HEK293 (cell line): Measurements from ENCODE around the gene GASK1B.

Source experiments
- CTCF ChIP-seq: fragments of 450-650 bp; formaldehyde crosslinking; IDR thresholded peaks from 2 replicates; pipeline ENCODE4 v1.5.1; 2016; ENCODE audit warnings: missing biosample characterization, missing genetic modification characterization
- GLIS2 ChIP-seq: fragments of 450-650 bp; formaldehyde crosslinking; IDR thresholded peaks from 2 replicates; pipeline ENCODE4 v1.5.1; 2016; ENCODE audit warnings: missing biosample characterization, missing genetic modification characterization
- MZF1 ChIP-seq: fragments of 450-650 bp; formaldehyde crosslinking; IDR thresholded peaks from 2 replicates; pipeline ENCODE4 v1.5.1; 2017; ENCODE audit warnings: missing biosample characterization, missing genetic modification characterization, borderline replicate concordance
- PRDM6 ChIP-seq: fragments of 450-650 bp; formaldehyde crosslinking; IDR thresholded peaks from 2 replicates; pipeline ENCODE4 v1.5.1; 2017; ENCODE audit warnings: missing biosample characterization, missing genetic modification characterization
- TCF7L2 ChIP-seq: IDR thresholded peaks from 2 replicates; pipeline ENCODE4 v1.6.1; 2011; ENCODE audit warnings: low read depth, mild to moderate bottlenecking, inconsistent platforms, low read length, moderate library complexity, borderline replicate concordance
- ZNF202 ChIP-seq: fragments of 450-650 bp; formaldehyde crosslinking; IDR thresholded peaks from 2 replicates; pipeline ENCODE4 v1.5.1; 2016; ENCODE audit warnings: missing biosample characterization, missing genetic modification characterization, borderline replicate concordance
- ZNF692 ChIP-seq: fragments of 450-650 bp; formaldehyde crosslinking; IDR thresholded peaks from 2 replicates; pipeline ENCODE4 v1.5.1; 2016; ENCODE audit warnings: missing biosample characterization, missing genetic modification characterization
- ZNF843 ChIP-seq: fragments of 450-650 bp; formaldehyde crosslinking; IDR thresholded peaks from 2 replicates; pipeline ENCODE4 v1.5.1; 2016; ENCODE audit warnings: missing biosample characterization, missing genetic modification characterization
- TF ChIP-seq, protein P1 (sequence below): fragments of 450-650 bp; IDR thresholded peaks from 2 replicates; pipeline ENCODE4 v1.5.1; 2018; ENCODE audit warnings: missing biosample characterization, missing genetic modification characterization
- TF ChIP-seq, protein P2 (sequence below): fragments of 450-650 bp; formaldehyde crosslinking; IDR thresholded peaks from 2 replicates; pipeline ENCODE4 v1.5.1; 2017; ENCODE audit warnings: missing biosample characterization, mild to moderate bottlenecking, missing genetic modification characterization, moderate library complexity
- TF ChIP-seq, protein P3 (sequence below): fragments of 450-650 bp; formaldehyde crosslinking; IDR thresholded peaks from 2 replicates; pipeline ENCODE4 v1.5.1; 2016; ENCODE audit warnings: missing biosample characterization, missing genetic modification characterization

DNA sequence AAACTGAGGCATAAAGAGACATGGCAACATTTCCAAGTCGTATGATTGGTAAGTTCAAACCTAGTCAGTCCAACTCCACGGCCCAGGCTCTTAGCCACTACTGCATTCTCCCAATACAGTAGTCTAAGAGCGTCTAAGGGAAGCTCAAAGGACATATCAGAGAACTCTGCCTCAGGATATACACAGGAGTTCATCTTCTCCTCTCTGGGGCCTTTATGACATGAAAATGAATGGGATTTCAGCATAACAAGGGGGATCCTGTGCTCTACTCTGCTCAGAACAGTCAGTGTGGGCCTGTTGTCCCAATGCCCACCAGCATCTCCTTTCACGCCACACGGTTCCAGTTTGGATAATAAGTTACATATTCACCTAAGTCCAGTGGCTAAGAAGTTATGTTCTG, 4.2 kb downstream of the GASK1B start:
- TF ChIP-seq CTCF (tag by site-specific recombination) (no peak), TCF7L2 (no peak), ZNF692 (tag by site-specific recombination) (no peak), ZNF202 (tag by site-specific recombination) (no peak), MZF1 (no peak), GLIS2 (tag by site-specific recombination) (no peak), PRDM6 (tag by site-specific recombination) (no peak), ZNF843 (tag by site-specific recombination) (no peak)
- TF ChIP-seq, protein P1, sequence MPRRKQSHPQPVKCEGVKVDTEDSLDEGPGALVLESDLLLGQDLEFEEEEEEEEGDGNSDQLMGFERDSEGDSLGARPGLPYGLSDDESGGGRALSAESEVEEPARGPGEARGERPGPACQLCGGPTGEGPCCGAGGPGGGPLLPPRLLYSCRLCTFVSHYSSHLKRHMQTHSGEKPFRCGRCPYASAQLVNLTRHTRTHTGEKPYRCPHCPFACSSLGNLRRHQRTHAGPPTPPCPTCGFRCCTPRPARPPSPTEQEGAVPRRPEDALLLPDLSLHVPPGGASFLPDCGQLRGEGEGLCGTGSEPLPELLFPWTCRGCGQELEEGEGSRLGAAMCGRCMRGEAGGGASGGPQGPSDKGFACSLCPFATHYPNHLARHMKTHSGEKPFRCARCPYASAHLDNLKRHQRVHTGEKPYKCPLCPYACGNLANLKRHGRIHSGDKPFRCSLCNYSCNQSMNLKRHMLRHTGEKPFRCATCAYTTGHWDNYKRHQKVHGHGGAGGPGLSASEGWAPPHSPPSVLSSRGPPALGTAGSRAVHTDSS (tag by site-specific recombination), result no peak
- TF ChIP-seq, protein P2, sequence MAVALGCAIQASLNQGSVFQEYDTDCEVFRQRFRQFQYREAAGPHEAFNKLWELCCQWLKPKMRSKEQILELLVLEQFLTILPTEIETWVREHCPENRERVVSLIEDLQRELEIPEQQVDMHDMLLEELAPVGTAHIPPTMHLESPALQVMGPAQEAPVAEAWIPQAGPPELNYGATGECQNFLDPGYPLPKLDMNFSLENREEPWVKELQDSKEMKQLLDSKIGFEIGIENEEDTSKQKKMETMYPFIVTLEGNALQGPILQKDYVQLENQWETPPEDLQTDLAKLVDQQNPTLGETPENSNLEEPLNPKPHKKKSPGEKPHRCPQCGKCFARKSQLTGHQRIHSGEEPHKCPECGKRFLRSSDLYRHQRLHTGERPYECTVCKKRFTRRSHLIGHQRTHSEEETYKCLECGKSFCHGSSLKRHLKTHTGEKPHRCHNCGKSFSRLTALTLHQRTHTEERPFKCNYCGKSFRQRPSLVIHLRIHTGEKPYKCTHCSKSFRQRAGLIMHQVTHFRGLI (tag by site-specific recombination), result no peak
- TF ChIP-seq, protein P3, sequence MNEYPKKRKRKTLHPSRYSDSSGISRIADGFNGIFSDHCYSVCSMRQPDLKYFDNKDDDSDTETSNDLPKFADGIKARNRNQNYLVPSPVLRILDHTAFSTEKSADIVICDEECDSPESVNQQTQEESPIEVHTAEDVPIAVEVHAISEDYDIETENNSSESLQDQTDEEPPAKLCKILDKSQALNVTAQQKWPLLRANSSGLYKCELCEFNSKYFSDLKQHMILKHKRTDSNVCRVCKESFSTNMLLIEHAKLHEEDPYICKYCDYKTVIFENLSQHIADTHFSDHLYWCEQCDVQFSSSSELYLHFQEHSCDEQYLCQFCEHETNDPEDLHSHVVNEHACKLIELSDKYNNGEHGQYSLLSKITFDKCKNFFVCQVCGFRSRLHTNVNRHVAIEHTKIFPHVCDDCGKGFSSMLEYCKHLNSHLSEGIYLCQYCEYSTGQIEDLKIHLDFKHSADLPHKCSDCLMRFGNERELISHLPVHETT, result no peak
